HepG2 (cell line): ENCODE data around the gene LRRC4C. TPM values are rescaled to one million over a fixed set of nuclear protein-coding genes. Genes with fewer than 3 reads are reported as not detected.

Experiments used
- ATAC-seq: fragments of 200-7000 bp; cut with Tn5 transposase; 3 replicates; pipeline ENCODE4 v1.9.1; 2020; ENCODE audit warnings: mild to moderate bottlenecking, moderate library complexity
- BruUV-seq: library from RNA; stranded (reverse); fragments of 400-500 nt; replicated peaks from 2 replicates; lab custom pipeline; 2021; lab: Mats Ljungman, UMichigan
- CTCF ChIA-PET: fragments of 300-600 bp; formaldehyde crosslinking; extraction: SDS; loops from one replicate; lab custom pipeline; 2021; ENCODE audit warnings: low total read pairs, inconsistent platforms, low intra/inter-chr PET ratio; lab: Yijun Ruan, JAX
- POLR2A ChIA-PET: fragments of 350-600 bp; sonication (Branson Sonifier 250); formaldehyde crosslinking; loops from one replicate; lab custom pipeline; 2020; ENCODE audit warnings: antibody characterized with exemption, inconsistent platforms; lab: Yijun Ruan, JAX
- DNase-seq: peaks from one replicate; pipeline ENCODE4 v3.0.0-alpha.2; 2015; ENCODE audit warnings: low spot score
- FAIRE-seq: peaks from 3 replicates; lab custom pipeline; 2011; peaks lifted over from hg19 to GRCh38; lab: Jason Lieb, UNC
- H2AFZ ChIP-seq: one replicate; pipeline ENCODE4 v1.6.1; 2011; ENCODE audit warnings: low read length, inconsistent platforms
- H3K27ac ChIP-seq: fragments of 300-600 bp; 3 replicates; pipeline ENCODE4 v1.8.0; 2011; ENCODE audit warnings: mixed run types, mild to moderate bottlenecking, mixed read lengths, low read length, inconsistent platforms; ENCODE audit not compliant: insufficient read depth; ENCODE audit errors: extremely low read length
- H3K27me3 ChIP-seq, 2 experiments: fragments of 200-600 bp in 1 of 2; 2 replicates in 1 of 2; 3 replicates in 1 of 2; pipeline versions ENCODE4 v1.6.0 to v1.8.0; 2011; ENCODE audit warnings: low read length in 2 of 2, mild to moderate bottlenecking in 2 of 2, moderate library complexity in 2 of 2, inconsistent platforms in 1 of 2; ENCODE audit not compliant: insufficient read depth in 2 of 2, control insufficient read depth in 1 of 2
- H3K36me3 ChIP-seq, 2 experiments: fragments of 200-600 bp in 1 of 2; replicated peaks in 1 of 2; 2 replicates in 1 of 2; 3 replicates in 1 of 2; pipeline versions ENCODE4 v1.5.1 to v1.8.0; 2011; ENCODE audit warnings: low read length in 2 of 2, inconsistent platforms in 1 of 2; ENCODE audit not compliant: insufficient read depth in 2 of 2, control insufficient read depth in 1 of 2
- H3K4me1 ChIP-seq: 2 replicates; pipeline ENCODE4 v1.5.1; 2012; ENCODE audit warnings: low read length, inconsistent platforms; ENCODE audit not compliant: insufficient read depth
- H3K4me2 ChIP-seq: 2 replicates; pipeline ENCODE4 v1.6.0; 2011; ENCODE audit warnings: low read depth, low read length, inconsistent platforms
- H3K4me3 ChIP-seq, 3 experiments: fragments of 200-600 bp in 1 of 3; sonication (generic), shearing (Covaris generic) in 1 of 3; replicated peaks in 1 of 3; 2 replicates each; pipeline ENCODE4 v1.5.1; 2011 to 2016; ENCODE audit warnings: low read length in 3 of 3, inconsistent platforms in 2 of 3, low read depth in 2 of 3, mild to moderate bottlenecking in 2 of 3, control low read depth in 1 of 3, mixed read lengths in 1 of 3; ENCODE audit not compliant: insufficient read depth in 1 of 3
- H3K79me2 ChIP-seq: one replicate; pipeline ENCODE4 v1.6.1; 2011; ENCODE audit warnings: low read length, inconsistent platforms; ENCODE audit not compliant: insufficient read depth
- H3K9ac ChIP-seq: 2 replicates; pipeline ENCODE4 v1.6.0; 2011; ENCODE audit warnings: mild to moderate bottlenecking, low read depth, low read length, inconsistent platforms; ENCODE audit not compliant: insufficient read depth
- H3K9me3 ChIP-seq: 2 replicates; pipeline ENCODE4 v1.5.1; 2012; ENCODE audit warnings: mild to moderate bottlenecking, low read length
- H4K20me1 ChIP-seq: 2 replicates; pipeline ENCODE4 v1.6.0; 2011; ENCODE audit warnings: inconsistent platforms, mild to moderate bottlenecking, low read length, moderate library complexity; ENCODE audit not compliant: insufficient read depth
- BCL6 ChIP-seq: IDR thresholded peaks from 2 replicates; pipeline ENCODE4 v1.6.1; 2016; ENCODE audit warnings: missing genetic modification reagents, missing compliant biosample characterization
- BRF2 ChIP-seq: sonication (generic); formaldehyde crosslinking; IDR thresholded peaks from 2 replicates; pipeline ENCODE4 v1.8.1; 2022; ENCODE audit warnings: mild to moderate bottlenecking, missing genetic modification reagents
- DNMT3B ChIP-seq: conservative IDR thresholded peaks from 2 replicates; pipeline ENCODE4 v1.6.1; 2016; ENCODE audit warnings: missing biosample characterization, control low read depth
- HIVEP1 ChIP-seq: sonication (generic); formaldehyde crosslinking; IDR thresholded peaks from 2 replicates; pipeline ENCODE4 v1.4.0; 2020; ENCODE audit warnings: mild to moderate bottlenecking, missing genetic modification reagents
- HNRNPUL1 ChIP-seq: fragments of 200-400 bp; formaldehyde crosslinking; IDR thresholded peaks from 2 replicates; pipeline ENCODE4 v1.6.1; 2017; ENCODE audit warnings: low read depth, mild to moderate bottlenecking, low read length, moderate library complexity
- LCORL ChIP-seq, 2 experiments: fragments of 450-650 bp in 1 of 2; sonication (generic) in 1 of 2; formaldehyde crosslinking in 1 of 2; IDR thresholded peaks; 2 replicates each; pipeline versions ENCODE4 v1.5.0 to v1.6.1; 2017 to 2020; ENCODE audit warnings: antibody characterized with exemption in 1 of 2, missing genetic modification reagents in 1 of 2
- NCOA2 ChIP-seq: sonication (generic); formaldehyde crosslinking; IDR thresholded peaks from 2 replicates; pipeline ENCODE4 v1.8.0; 2022; ENCODE audit warnings: inconsistent platforms
- PBX2 ChIP-seq: IDR thresholded peaks from 2 replicates; pipeline ENCODE4 v1.6.1; 2016; ENCODE audit warnings: control low read depth
- RELA ChIP-seq: sonication (generic); formaldehyde crosslinking; IDR thresholded peaks from 2 replicates; pipeline ENCODE4 v1.4.0; 2020; ENCODE audit warnings: missing genetic modification reagents
- SIN3A ChIP-seq: IDR thresholded peaks from 2 replicates; pipeline ENCODE4 v1.6.1; 2011; ENCODE audit warnings: low read depth, mild to moderate bottlenecking, control low read depth, low read length, borderline replicate concordance
- SUZ12 ChIP-seq: fragments of 150-350 bp; IDR thresholded peaks from 2 replicates; pipeline ENCODE4 v1.6.1; 2014; ENCODE audit warnings: low read depth, low read length
- ZBTB21 ChIP-seq: sonication (generic); formaldehyde crosslinking; IDR thresholded peaks from 2 replicates; pipeline ENCODE4 v1.4.0; 2020; ENCODE audit warnings: missing genetic modification reagents
- ZNF10 ChIP-seq: sonication (generic); formaldehyde crosslinking; IDR thresholded peaks from 2 replicates; pipeline ENCODE4 v1.4.0; 2020; ENCODE audit warnings: mild to moderate bottlenecking, low read depth, missing genetic modification reagents, borderline replicate concordance
- ZNF550 ChIP-seq: sonication (generic); formaldehyde crosslinking; IDR thresholded peaks from 2 replicates; pipeline ENCODE4 v1.4.0; 2020; ENCODE audit warnings: mild to moderate bottlenecking, missing genetic modification reagents, borderline replicate concordance
- ZNF790 ChIP-seq: sonication (generic); formaldehyde crosslinking; IDR thresholded peaks from 2 replicates; pipeline ENCODE4 v1.8.0; 2022; ENCODE audit warnings: missing genetic modification reagents, mild to moderate bottlenecking, borderline replicate concordance
- ZSCAN21 ChIP-seq: sonication (generic); formaldehyde crosslinking; IDR thresholded peaks from 2 replicates; pipeline ENCODE4 v1.8.0; 2022; ENCODE audit warnings: mild to moderate bottlenecking, missing genetic modification reagents, moderate library complexity, borderline replicate concordance
- WGBS: methylation state at CpG from one replicate; pipeline ENCODE4 v1.1.6; 2017; ENCODE audit warnings: low lambda C conversion rate; 5-methylcytosine and 5-hydroxymethylcytosine counted together
- in situ Hi-C: cut with HindIII; loops from 2 replicates; pipeline ENCODE4 v1.10.0; 2017; ENCODE audit warnings: low pct_unique_long_range_greater_than_20kb; ENCODE audit not compliant: extremely low pct_ligation_motif_present
- intact Hi-C: fragments of 100-400 bp; cut with micrococcal nuclease; formaldehyde crosslinking; loops from one replicate; pipeline ENCODE4 v1.10.0; 2022; ENCODE audit not compliant: unreplicated experiment
- polyA plus RNA-seq, 8 experiments: library from polyadenylated mRNA; depleted of rRNA in 3 of 8; stranded (reverse) in 7 of 8; unstranded in 1 of 8; fragments of >200 nt; fragmentation: Illumina TruSeq in 4 of 8; extraction: Trizol in 4 of 8; gene quantifications; 2 replicates each; pipeline versions ENCODE4 v1.2.1 to v1.2.3, GENCODE V29; 2011 to 2016; ENCODE audit warnings: low read depth in 4 of 8, missing spikeins in 1 of 8, mixed read lengths in 1 of 8; ENCODE audit not compliant: insufficient read depth in 1 of 8
- total RNA-seq, 5 experiments: library from RNA; depleted of rRNA; stranded (reverse); fragments of >200 nt; fragmentation: Illumina TruSeq; extraction: Trizol; gene quantifications; 2 replicates each; pipeline ENCODE4 v1.2.3, GENCODE V29; 2016; ENCODE audit warnings: low read depth in 1 of 5

Gene LRRC4C
- total and polyA plus RNA-seq, 2 of the 13 experiments (the other 11 are each of a cell fraction or from before 2014, with no cell fraction given), result not detected

GRCh38 chr11:41246399-41246745 is 213.1 kb downstream of the LRRC4C start:
- WGBS, result 60% methylated on average over 2 of the region's 5 CpGs
- Histone ChIP-seq H3K9ac (no peak overlapping the region), H3K4me1 (no peaks in the 10 kb centered on the region), H3K27me3 (no peaks in the 10 kb centered on the region), H3K4me3 (no peak overlapping the region), H3K27ac (no peak overlapping the region), H4K20me1 (no peaks in the 10 kb centered on the region), H3K9me3 (no peaks in the 10 kb centered on the region), H3K36me3 (no peaks in the 10 kb centered on the region), H3K79me2 (no peaks in the 10 kb centered on the region), H3K4me2 (no peak overlapping the region), H2AFZ (no peak overlapping the region)
- TF ChIP-seq HIVEP1 (no peak), HNRNPUL1 (no peak), ZNF550 (CRISPR knock-in tag) (no peak), SIN3A (no peak), DNMT3B (CRISPR knock-in tag) (no peak), ZSCAN21 (CRISPR knock-in tag) (no peak), SUZ12 (no peak), NCOA2 (CRISPR knock-in tag) (no peak), ZBTB21 (CRISPR knock-in tag) (no peak), ZNF10 (CRISPR knock-in tag) (no peak), PBX2 (no peak), BRF2 (CRISPR knock-in tag) (no peak), RELA (CRISPR knock-in tag) (no peak), BCL6 (CRISPR knock-in tag) (no peak), ZNF790 (CRISPR knock-in tag) (no peak), LCORL (IDR thresholded peaks at IDR 0.05) (no peak), LCORL (CRISPR knock-in tag; IDR thresholded peaks at IDR 0.05) (no peak)
- no peak for ATAC-seq
- no TSS peak for BruUV-seq
- POLR2A ChIA-PET, result no interaction called here
- CTCF ChIA-PET, result no interaction called here
- no peak for DNase-seq
- in situ Hi-C loops (no loop called here), intact Hi-C loops (no loop called here)
- no peak for FAIRE-seq
